C4-2B (cell line): ENCODE data around the gene HHIPL1.

ENCODE experiments used
- CTCF ChIP-seq: fragments of 450-650 bp; conservative IDR thresholded peaks from 2 replicates; pipeline ENCODE4 v1.5.1; 2017; ENCODE audit warnings: mild to moderate bottlenecking
- ZFX ChIP-seq: fragments of 450-650 bp; IDR thresholded peaks from 2 replicates; pipeline ENCODE4 v1.6.1; 2017

- TF ChIP-seq CTCF: no peak
- TF ChIP-seq ZFX: no peak
Observed at GRCh38 chr14:99679996-99680395, 35.1 kb downstream of the HHIPL1 start.
